Choroid plexus epithelial cell (primary cell): Measurements from ENCODE around the gene MRPS2.
A peak's percentile ranks its signal among the peaks of the same experiment; 100 is the strongest.

Source experiments
- DNase-seq: peaks from one replicate; pipeline ENCODE4 v3.0.0-alpha.2; 2010; ENCODE audit warnings: low read depth
- H3K4me3 ChIP-seq: 2 replicates; pipeline ENCODE4 v1.5.1; 2011; ENCODE audit warnings: low read depth, mild to moderate bottlenecking, control low read depth, low read length, moderate library complexity
- CTCF ChIP-seq: conservative IDR thresholded peaks from 2 replicates; pipeline ENCODE4 v1.5.1; 2011; ENCODE audit warnings: low read depth, mild to moderate bottlenecking, control low read depth, inconsistent platforms, low read length, moderate library complexity

The MRPS2 gene

GRCh38 chr9:135476561-135477355 is 23.7 kb upstream of the MRPS2 start:
- H3K4me3 ChIP-seq, result no peak overlapping the region
- no peak for TF ChIP-seq CTCF
- no peak for DNase-seq

- DNase-seq, result no peak
- no peak for TF ChIP-seq CTCF
- H3K4me3 ChIP-seq, result no peak overlapping the region
Measured at GRCh38 chr9:135478191-135478590, 22.3 kb upstream of the MRPS2 start.

GRCh38 chr9:135478829-135479468 is 21.5 kb upstream of the MRPS2 start:
- H3K4me3 ChIP-seq, result peak overlapping the region; percentile 52
- TF ChIP-seq CTCF, result peak; percentile 31
- DNase-seq, result no peak

- DNase-seq, result no peak
- TF ChIP-seq CTCF, result no peak
- peak within 1 kb of the TSS; percentile 73 for H3K4me3 ChIP-seq
Measured at GRCh38 chr9:135479469-135480052, 20.9 kb upstream of the MRPS2 start, which contains the start of gene PPP1R26. PPP1R26 (plus strand) TSS chr9:135479782; CDS start chr9:135484511, 4,729 bp downstream.

- peak; percentile 43 for DNase-seq
- peak overlapping the region; percentile 73 for H3K4me3 ChIP-seq
- no peak for TF ChIP-seq CTCF
Measured at GRCh38 chr9:135480071-135480939, 20.2 kb upstream of the MRPS2 start.

GRCh38 chr9:135480940-135481310 is 19.6 kb upstream of the MRPS2 start:
- no peak for DNase-seq
- no peak for TF ChIP-seq CTCF
- peak overlapping the region; percentile 73 for H3K4me3 ChIP-seq
